Activated T-helper 2 cell treated with anti-CD3 and anti-CD28 coated beads, Interferon-gamma antibody, Interleukin-2, Interleukin-4, amounts not matched to agents 10 μg/mL and 5 μg/mL and 100 μg/mL, durations not matched to agents 14 hours and 24 hours and 36 hours (primary cell): ENCODE results near the gene LGALS12. TPM values are rescaled to one million over a fixed set of nuclear protein-coding genes. Genes with fewer than 3 reads are reported as not detected.
"Not testable (repeated sequence)": the region's sequence is repeated elsewhere in the genome, so short reads cannot be mapped to it uniquely, and the experiment has no call there.

Experiments
- DNase-seq: peaks from one replicate; pipeline ENCODE4 v3.0.0; 2021; ENCODE audit warnings: low spot score
- H3K27ac Mint-ChIP-seq: one replicate; pipeline ENCODE4 v1.8.0; 2021; ENCODE audit warnings: mixed read lengths
- H3K27me3 Mint-ChIP-seq: one replicate; pipeline ENCODE4 v1.8.0; 2021; ENCODE audit warnings: low read depth, mixed read lengths
- H3K36me3 Mint-ChIP-seq: one replicate; pipeline ENCODE4 v1.8.0; 2021; ENCODE audit warnings: low read depth, mixed read lengths
- H3K4me1 Mint-ChIP-seq: one replicate; pipeline ENCODE4 v1.8.0; 2021; ENCODE audit warnings: low read depth, mixed read lengths
- H3K4me3 Mint-ChIP-seq: one replicate; pipeline ENCODE4 v1.8.0; 2021; ENCODE audit warnings: low read depth, mild to moderate bottlenecking, moderate library complexity, mixed read lengths
- H3K9me3 Mint-ChIP-seq: one replicate; pipeline ENCODE4 v1.8.0; 2021; ENCODE audit warnings: mixed read lengths
- intact Hi-C: fragments of 100-400 bp; cut with micrococcal nuclease; formaldehyde crosslinking; loops from one replicate; pipeline ENCODE4 v1.15.1; 2023
- total RNA-seq: library from RNA; stranded (reverse); gene quantifications from 2 replicates; pipeline ENCODE4 v1.2.3, GENCODE V29; 2022

Gene LGALS12
- total RNA-seq, 1 donor from 2014 or later = 1.4 TPM

DNA sequence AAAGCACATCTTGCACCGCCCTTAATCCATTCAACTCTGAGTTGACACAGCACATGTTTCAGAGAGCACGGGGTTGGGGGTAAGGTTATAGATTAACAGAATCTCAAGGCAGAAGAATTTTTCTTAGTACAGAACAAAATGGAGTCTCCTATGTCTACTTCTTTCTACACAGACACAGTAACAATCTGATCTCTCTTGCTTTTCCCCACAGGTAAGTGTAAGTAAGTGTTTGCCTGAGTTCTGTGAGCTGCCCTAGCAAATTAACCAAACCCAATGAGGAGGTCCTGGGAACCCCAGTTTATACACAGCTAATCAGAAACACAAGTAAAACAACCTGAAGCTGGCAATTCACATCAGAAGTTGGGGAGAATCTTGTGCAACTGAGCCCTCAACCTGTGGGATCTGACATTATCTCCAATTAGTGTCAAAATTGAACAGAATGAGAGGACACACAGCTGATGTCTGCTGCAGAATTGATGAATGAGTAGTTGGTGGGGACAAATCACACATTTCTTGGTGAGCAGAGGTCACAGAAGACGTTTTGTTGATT, 22.9 kb downstream of the LGALS12 start:
- H3K4me1 Mint-ChIP-seq = peaks cover 40% of the 10 kb centered on the region
- H3K9me3 Mint-ChIP-seq, H3K27ac Mint-ChIP-seq, H3K27me3 Mint-ChIP-seq, intact Hi-C loops, DNase-seq, H3K4me3 Mint-ChIP-seq, H3K36me3 Mint-ChIP-seq: not testable (repeated sequence)

DNA sequence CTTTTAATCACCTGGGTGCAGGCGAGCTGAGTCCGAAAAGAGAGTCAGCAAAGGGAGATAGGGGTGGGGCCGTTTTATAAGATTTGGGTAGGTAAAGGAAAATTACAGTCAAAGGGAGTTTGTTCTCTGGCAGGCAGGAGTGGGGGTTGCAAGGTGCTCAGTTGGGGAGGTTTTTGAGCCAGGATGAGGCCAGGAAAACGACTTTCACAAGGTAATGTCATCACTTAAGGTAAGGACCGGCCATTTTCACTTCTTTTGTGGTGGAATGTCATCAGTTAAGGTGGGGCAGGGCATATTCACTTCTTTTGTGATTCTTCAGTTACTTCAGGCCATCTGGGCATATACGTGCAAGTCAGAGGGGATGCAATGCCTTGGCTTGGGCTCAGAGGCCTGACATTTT, 23.5 kb downstream of the LGALS12 start:
- H3K27me3 Mint-ChIP-seq, intact Hi-C loops, H3K27ac Mint-ChIP-seq, H3K36me3 Mint-ChIP-seq, DNase-seq, H3K9me3 Mint-ChIP-seq, H3K4me3 Mint-ChIP-seq: not testable (repeated sequence)
- peaks cover 46% of the 10 kb centered on the region for H3K4me1 Mint-ChIP-seq

DNA sequence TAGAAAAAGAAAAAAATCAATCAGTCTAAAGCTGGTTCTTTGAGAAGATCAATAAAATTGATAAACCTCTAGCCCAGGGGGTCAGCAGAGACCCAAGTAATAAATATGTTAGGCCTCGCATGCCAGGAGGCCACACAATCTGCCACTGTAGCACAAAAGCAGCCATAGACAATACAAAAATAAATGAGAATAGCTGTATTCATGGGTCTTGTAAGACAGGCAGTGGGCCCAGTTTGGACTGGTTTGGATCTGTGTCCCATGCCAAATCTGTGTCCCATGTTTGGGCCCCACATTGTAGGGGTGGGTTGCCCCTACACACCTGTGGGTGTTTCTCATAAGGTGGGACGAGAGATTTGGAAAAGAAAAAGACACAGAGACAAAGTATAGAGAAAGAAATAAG, 24.1 kb downstream of the LGALS12 start:
- no peaks in the 10 kb centered on the region for H3K9me3 Mint-ChIP-seq
- no peak for DNase-seq
- H3K27me3 Mint-ChIP-seq = peaks cover 1% of the 10 kb centered on the region
- no peak overlapping the region for H3K27ac Mint-ChIP-seq
- no peak overlapping the region for H3K4me3 Mint-ChIP-seq
- intact Hi-C loops = loop anchor here (10.0 kb wide), 1 partner anchor 105 kb away; no protein-coding TSS in a partner anchor
- H3K4me1 Mint-ChIP-seq = peaks cover 51% of the 10 kb centered on the region
- no peaks in the 10 kb centered on the region for H3K36me3 Mint-ChIP-seq

DNA sequence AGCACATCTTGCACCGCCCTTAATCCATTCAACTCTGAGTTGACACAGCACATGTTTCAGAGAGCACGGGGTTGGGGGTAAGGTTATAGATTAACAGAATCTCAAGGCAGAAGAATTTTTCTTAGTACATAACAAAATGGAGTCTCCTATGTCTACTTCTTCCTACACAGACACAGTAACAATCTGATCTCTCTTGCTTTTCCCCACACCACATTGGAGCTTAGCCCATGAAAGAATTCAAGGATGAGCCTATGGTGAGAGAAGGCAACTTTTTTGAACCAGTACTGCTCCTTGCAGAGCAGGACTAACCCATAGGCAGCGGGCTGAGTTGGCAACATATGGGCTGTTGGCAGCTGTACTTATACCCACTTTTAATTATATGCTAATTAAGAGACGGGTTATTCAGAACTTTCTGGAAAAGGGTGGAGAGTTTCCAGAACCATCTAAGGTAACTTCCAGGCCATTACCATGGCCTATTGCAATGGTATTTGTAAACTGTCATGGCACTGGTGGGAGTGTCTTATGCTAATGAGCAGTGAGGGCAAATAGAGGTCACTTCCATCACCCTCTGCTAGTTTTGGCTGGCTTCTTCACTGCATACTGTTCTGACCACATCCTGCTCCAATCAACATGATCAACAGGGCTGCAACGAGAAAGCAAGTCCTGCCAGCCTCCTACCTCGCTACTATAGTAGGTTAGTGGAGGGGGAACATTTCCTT, 25.3 kb downstream of the LGALS12 start:
- peak overlapping the region; percentile 69 for H3K27ac Mint-ChIP-seq
- not testable (repeated sequence) for H3K9me3 Mint-ChIP-seq, H3K36me3 Mint-ChIP-seq, H3K27me3 Mint-ChIP-seq
- H3K4me3 Mint-ChIP-seq = peak overlapping the region; percentile 23
- DNase-seq = peak; percentile 70
- intact Hi-C loops = loop anchor here (1.0 to 10.0 kb wide), 3 partner anchors 22 to 104 kb away; no protein-coding TSS in a partner anchor
- peaks cover 62% of the 10 kb centered on the region for H3K4me1 Mint-ChIP-seq

DNA sequence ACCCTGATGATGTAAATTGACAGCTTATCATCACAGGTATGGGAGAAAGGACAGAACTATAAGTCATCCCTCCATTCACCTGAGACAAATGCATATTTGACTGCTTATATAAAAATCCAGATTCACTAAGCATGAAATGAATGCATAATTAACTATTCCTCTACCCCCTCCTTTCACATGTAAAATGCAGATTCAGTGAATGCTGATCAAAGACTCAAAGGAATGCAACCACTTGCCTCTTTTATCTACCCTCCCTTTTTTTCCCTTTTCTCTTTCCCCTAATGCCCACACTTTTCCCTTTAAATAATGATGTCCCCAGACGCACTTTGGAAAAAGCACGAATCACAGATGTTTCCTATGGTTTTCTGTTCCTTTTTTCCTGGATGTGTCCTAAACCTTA, 26.2 kb downstream of the LGALS12 start:
- peak overlapping the region; percentile 1 for H3K27ac Mint-ChIP-seq

DNA sequence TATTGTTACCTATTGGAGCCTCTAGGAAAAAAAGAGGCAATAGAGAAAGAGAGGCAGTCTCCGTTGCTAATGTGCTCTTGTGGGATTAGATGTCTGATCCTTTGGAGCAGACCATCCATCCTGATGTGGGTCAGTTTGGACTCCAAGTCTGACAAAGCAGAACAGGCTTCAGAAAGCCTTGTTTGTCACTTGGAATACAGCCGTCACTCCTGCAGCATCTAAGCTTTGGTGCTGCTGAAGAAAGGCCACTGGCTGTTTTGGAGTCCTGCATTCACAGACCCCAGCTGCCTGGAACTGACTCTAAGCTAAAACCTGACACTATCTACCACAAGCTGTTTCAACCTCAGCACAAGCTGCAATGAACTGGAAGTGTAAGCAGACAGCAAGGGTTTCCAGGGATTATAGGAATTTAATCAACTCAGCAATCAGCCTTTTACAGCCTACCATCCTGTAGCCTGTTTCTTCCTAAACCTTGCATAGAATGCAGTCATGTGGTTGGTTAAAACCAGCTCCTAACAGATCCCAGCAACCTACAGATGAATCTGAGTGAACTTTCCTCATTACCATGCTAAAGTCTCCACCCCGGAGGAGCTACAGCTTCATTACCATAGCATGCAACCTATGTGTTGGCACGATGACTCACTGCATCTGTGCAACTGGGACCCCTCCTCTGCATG, 27.1 kb downstream of the LGALS12 start:
- no peak overlapping the region for H3K4me3 Mint-ChIP-seq
- peaks cover 79% of the 10 kb centered on the region for H3K4me1 Mint-ChIP-seq
- DNase-seq = no peak
- no peaks in the 10 kb centered on the region for H3K9me3 Mint-ChIP-seq
- H3K27me3 Mint-ChIP-seq = no peaks in the 10 kb centered on the region
- intact Hi-C loops = loop anchor here (10.0 kb wide), 1 partner anchor 102 kb away; no protein-coding TSS in a partner anchor
- H3K27ac Mint-ChIP-seq = no peak overlapping the region
- H3K36me3 Mint-ChIP-seq = no peaks in the 10 kb centered on the region

More for the DNA sequence above, 26.2 kb downstream of the LGALS12 start:
- Mint-ChIP-seq H3K4me1 (peaks cover 71% of the 10 kb centered on the region), H3K36me3 (no peaks in the 10 kb centered on the region), H3K4me3 (peak overlapping the region; percentile 19), H3K27me3 (no peaks in the 10 kb centered on the region), H3K9me3 (no peaks in the 10 kb centered on the region)
- DNase-seq = no peak
- intact Hi-C loops = loop anchor here (10.0 kb wide), 1 partner anchor 103 kb away; no protein-coding TSS in a partner anchor

DNA sequence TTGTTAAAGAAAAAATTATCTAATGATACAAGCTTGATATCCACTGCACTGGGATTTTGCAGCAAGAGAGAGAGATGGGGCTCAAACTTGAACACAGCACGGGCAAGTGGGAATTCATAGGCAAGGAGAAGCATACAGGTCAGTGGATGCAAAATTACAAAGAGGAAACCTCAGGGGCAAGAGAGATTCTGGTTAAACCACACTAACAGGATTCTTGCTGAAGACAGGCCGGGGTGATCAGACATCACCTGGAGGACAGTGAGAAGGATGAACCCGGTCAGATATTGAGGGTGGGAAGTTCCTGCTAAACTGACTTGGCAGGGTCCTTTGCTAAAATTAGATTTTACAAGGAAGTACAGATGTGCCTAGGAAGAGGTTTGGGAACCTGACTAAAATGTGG, 28.2 kb downstream of the LGALS12 start:
- no peak for DNase-seq
- H3K27ac Mint-ChIP-seq = no peak overlapping the region
- H3K27me3 Mint-ChIP-seq = no peaks in the 10 kb centered on the region
- no peak overlapping the region for H3K4me3 Mint-ChIP-seq
- intact Hi-C loops = loop anchor here (10.0 kb wide), 1 partner anchor 101 kb away; no protein-coding TSS in a partner anchor
- H3K9me3 Mint-ChIP-seq = no peaks in the 10 kb centered on the region
- H3K4me1 Mint-ChIP-seq = peaks cover 80% of the 10 kb centered on the region
- H3K36me3 Mint-ChIP-seq = peaks cover 4% of the 10 kb centered on the region

DNA sequence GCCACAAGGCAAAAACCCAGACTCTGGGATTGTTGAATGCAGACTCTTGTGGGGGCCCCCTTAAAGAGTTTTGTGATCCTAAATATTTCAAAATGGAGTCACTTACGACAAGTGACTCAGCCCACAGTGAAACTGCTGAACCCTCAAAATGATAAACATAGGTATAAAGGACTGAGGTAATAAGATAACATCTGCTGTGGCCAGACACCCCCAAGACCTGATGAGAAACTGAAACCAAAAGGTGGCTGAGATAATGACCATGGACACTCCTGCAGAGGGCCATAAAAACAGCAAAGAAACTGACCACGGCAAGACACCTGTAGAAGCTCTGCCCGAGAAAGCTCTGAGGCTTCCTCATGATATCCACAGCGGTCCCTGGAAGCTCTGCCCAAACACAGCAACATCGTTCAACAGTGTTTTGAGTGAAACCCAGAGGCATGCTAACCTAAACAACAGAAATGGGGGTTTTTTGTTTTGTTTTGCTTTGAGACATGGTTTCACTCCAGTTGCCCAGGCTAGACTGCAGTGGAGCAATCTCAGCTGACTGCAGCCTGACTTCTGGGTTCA, 29.1 kb downstream of the LGALS12 start:
- H3K27ac Mint-ChIP-seq = peak overlapping the region; percentile 74
- peaks cover 5% of the 10 kb centered on the region for H3K36me3 Mint-ChIP-seq
- peak; percentile 16 for DNase-seq
- no peaks in the 10 kb centered on the region for H3K9me3 Mint-ChIP-seq
- no peak overlapping the region for H3K4me3 Mint-ChIP-seq
- H3K27me3 Mint-ChIP-seq = no peaks in the 10 kb centered on the region
- intact Hi-C loops = loop anchor here (1.0 to 10.0 kb wide), 5 partner anchors 32 to 137 kb away; partner anchors contain the start of genes ATL3 and PLAAT3
- H3K4me1 Mint-ChIP-seq = peaks cover 72% of the 10 kb centered on the region

DNA sequence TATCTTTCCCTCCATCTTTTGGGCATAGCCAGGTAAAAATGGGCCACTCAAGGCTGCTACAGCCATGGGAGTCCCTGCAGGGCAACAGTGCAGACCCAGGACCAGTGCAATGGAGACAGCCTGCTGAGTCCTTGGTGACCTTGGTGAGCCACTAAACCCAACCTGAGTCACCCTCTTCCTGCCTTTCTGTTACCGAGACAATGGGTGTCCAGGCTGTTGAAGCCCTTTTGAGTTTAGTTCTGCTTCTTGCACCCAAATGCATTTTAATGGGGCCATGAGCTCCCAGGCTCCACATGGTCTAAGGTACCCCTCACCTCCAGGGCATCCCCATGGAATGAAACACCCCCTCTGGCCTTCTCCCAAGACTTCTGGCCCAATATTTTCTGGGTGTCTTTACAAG, 29.9 kb downstream of the LGALS12 start:
- peaks cover 5% of the 10 kb centered on the region for H3K36me3 Mint-ChIP-seq
- DNase-seq = peak; percentile 34
- no peaks in the 10 kb centered on the region for H3K27me3 Mint-ChIP-seq
- H3K27ac Mint-ChIP-seq = peak overlapping the region; percentile 74
- no peaks in the 10 kb centered on the region for H3K9me3 Mint-ChIP-seq
- intact Hi-C loops = loop anchor here (1.0 to 10.0 kb wide), 7 partner anchors 29 to 137 kb away; partner anchors contain the start of genes ATL3, PLAAT3 and PLAAT5
- peak overlapping the region; percentile 80 for H3K4me3 Mint-ChIP-seq
- H3K4me1 Mint-ChIP-seq = peaks cover 69% of the 10 kb centered on the region

DNA sequence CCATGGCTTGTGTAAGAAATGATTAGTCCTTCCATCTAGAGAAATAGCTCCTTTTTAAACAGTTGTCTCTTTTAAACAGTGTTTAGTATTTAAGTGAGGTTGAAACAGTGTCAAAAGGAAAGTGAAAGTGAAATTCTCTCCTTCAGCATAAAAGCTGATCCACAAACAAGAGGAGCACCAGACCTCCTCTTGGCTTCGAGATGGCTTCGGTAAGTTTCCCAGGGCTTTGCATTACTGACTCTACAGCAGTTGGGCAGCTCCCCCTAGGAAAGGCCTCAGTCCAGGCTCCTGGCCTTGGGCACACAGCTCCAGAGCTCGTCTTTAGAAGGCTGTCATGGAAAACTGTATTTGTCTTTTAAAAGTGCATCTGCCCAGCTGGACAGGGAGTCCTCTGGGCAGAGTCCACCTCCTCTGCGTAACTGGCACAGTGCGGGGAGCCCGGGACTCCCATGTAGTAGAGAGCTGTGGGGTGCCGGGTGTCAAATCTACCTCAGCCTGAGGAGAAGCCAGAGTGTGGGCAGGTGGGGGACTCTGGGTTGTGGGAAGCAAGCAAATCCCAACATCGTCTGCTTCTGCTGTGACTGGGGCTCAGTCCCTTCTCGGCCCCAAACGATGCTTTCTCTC, 30.9 kb downstream of the LGALS12 start, which contains the start of gene PLAAT4:
Gene PLAAT4, plus strand, starts transcription at position 140 of the 624 bp plus-strand sequence. Its CDS starts 61 bp downstream, at position 201.
- peak; percentile 32 for DNase-seq

DNA sequence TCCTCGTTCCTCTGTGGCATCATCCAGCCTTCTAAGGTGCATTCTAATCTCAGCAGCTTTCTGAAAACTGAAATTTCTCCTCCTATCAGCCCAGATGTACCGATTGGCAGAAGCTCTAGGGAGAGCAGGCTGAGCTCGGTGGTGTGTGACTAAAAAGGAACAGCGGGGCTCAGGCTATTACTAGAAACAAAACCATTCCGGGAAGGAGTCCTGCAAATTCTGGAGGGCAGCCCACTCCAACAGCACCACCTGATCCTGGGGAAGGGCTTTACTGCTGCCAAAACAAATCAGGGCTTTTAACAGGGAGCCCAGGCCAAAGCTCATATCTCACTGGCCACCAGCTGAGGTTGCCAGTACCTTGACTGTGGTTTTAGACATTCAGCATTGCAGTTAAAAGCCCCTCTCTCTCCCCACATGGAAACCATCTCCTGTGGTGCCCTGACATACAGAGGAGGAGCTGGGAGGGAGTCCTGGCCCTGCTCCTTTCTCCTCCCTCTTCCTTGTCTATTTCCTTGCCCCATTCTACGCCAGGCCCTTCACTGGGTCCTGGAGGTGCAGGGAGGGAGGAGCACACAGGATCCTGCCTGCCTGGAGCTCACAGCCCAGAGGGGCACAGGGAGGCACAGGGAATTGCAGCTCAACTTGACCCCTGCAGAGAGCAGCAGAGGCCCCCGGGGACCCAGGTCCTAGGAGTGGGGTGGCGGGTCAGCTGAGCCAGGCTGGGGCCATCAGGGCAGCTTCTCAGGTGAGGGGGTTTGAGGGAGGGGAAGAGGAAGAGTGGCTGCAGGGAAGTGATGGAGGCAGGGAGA, 31.6 kb downstream of the LGALS12 start:
- peak overlapping the region; percentile 80 for H3K4me3 Mint-ChIP-seq
- peaks cover 58% of the 10 kb centered on the region for H3K4me1 Mint-ChIP-seq
- no peaks in the 10 kb centered on the region for H3K9me3 Mint-ChIP-seq
- intact Hi-C loops = loop anchor here (2.0 to 10.0 kb wide), 5 partner anchors 47 to 135 kb away; partner anchors contain the start of genes ATL3, PLAAT3 and PLAAT5
- peaks cover 2% of the 10 kb centered on the region for H3K27me3 Mint-ChIP-seq
- peaks cover 9% of the 10 kb centered on the region for H3K36me3 Mint-ChIP-seq
- DNase-seq = no peak
- H3K27ac Mint-ChIP-seq = peak overlapping the region; percentile 74

More for the DNA sequence above, 30.9 kb downstream of the LGALS12 start, which contains the start of gene PLAAT4:
- Mint-ChIP-seq H3K27ac (peak within 1 kb of the TSS; percentile 74), H3K27me3 (no peaks in the 10 kb centered on the region), H3K36me3 (peaks cover 5% of the 10 kb centered on the region), H3K4me1 (peaks cover 62% of the 10 kb centered on the region), H3K4me3 (peak within 1 kb of the TSS; percentile 80), H3K9me3 (no peaks in the 10 kb centered on the region)
- intact Hi-C loops = loop anchor here (1.0 to 10.0 kb wide), 6 partner anchors 28 to 136 kb away; partner anchors contain the start of genes ATL3, PLAAT3 and PLAAT5
